ENCODE data around the gene RERGL. TPM values are rescaled to one million over a fixed set of nuclear protein-coding genes. Genes with fewer than 3 reads are reported as not detected.

Gene RERGL
- total RNA-seq: 0.32 TPM in 1 of 2 replicates, not detected in the other

- no peak for TF ChIP-seq CTCF (IDR thresholded peaks at IDR 0.05; ENCODE audit: insufficient read depth, low read depth, low read length)
- H3K4me3 ChIP-seq (ENCODE audit: low read depth, low read length): no peak within 1 kb of the TSS
- no peak for DNase-seq (ENCODE audit: low read depth)
Observed at GRCh38 chr12:18090093-18090492, at the start of gene RERGL. Gene RERGL (minus strand): TSS chr12:18090193. CDS start chr12:18090140, 53 bp downstream.

GRCh38 chr12:18139254-18139653 lies 49.3 kb upstream of the RERGL start:
- DNase-seq (ENCODE audit: low read depth): no peak
- H3K4me3 ChIP-seq (ENCODE audit: low read depth, low read length): no peak overlapping the region
- no peak for TF ChIP-seq CTCF (IDR thresholded peaks at IDR 0.05; ENCODE audit: insufficient read depth, low read depth, low read length)

- no peak for DNase-seq (ENCODE audit: low read depth)
- H3K4me3 ChIP-seq (ENCODE audit: low read depth, low read length): no peak overlapping the region
- TF ChIP-seq CTCF (IDR thresholded peaks at IDR 0.05; ENCODE audit: insufficient read depth, low read depth, low read length): no peak
Observed at GRCh38 chr12:18135509-18135908, 45.5 kb upstream of the RERGL start.

- H3K4me3 ChIP-seq (ENCODE audit: low read depth, low read length): no peak overlapping the region
- DNase-seq (ENCODE audit: low read depth): no peak
- TF ChIP-seq CTCF (IDR thresholded peaks at IDR 0.05; ENCODE audit: insufficient read depth, low read depth, low read length): no peak
Observed at GRCh38 chr12:18135086-18135485, 45.1 kb upstream of the RERGL start.

GRCh38 chr12:18130851-18131250 lies 40.9 kb upstream of the RERGL start:
- no peak for TF ChIP-seq CTCF (IDR thresholded peaks at IDR 0.05; ENCODE audit: insufficient read depth, low read depth, low read length)
- H3K4me3 ChIP-seq (ENCODE audit: low read depth, low read length): no peak overlapping the region
- DNase-seq (ENCODE audit: low read depth): no peak

- no peak overlapping the region for H3K4me3 ChIP-seq (ENCODE audit: low read depth, low read length)
- TF ChIP-seq CTCF (IDR thresholded peaks at IDR 0.05; ENCODE audit: insufficient read depth, low read depth, low read length): no peak
- DNase-seq (ENCODE audit: low read depth): no peak
Observed at GRCh38 chr12:18123707-18124106, 33.7 kb upstream of the RERGL start.

- H3K4me3 ChIP-seq (ENCODE audit: low read depth, low read length): no peak overlapping the region
- no peak for TF ChIP-seq CTCF (IDR thresholded peaks at IDR 0.05; ENCODE audit: insufficient read depth, low read depth, low read length)
- DNase-seq (ENCODE audit: low read depth): no peak
Observed at GRCh38 chr12:18120899-18121298, 30.9 kb upstream of the RERGL start.

Measured in fibroblast of villous mesenchyme (primary cell).